ENCODE data around the gene ABLIM2.

DNA sequence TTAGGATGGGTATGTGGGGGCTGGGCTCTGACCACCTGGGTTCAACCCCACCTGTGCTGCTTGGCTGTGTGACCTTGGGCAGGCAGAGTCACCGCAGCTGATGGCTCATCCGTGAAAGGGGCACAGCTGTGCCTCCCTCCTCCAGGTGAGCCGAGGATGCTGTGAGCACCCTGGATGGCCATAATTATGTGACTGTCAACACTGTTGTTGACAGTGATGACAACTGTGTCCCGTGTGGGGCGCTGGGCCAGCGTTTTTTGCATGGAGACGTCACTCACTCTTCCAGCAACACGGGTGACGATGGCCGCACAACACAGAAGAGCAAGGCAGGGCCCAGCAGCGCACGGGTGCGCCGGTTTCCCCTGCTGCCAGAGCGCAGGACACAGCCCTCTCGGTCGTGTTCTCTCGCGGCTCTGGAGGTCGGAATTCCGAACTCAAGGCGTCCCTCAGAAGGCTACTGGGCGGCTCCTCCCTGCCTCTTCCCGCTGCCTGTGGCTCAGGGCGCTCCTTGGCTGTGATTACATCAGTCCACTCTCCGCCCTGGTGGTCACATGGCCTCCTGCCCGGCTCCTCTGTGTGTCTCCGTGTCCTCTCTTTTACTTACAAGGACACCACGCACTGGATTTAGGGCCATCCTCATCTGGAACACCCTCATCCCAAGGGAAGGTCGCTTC, 41.8 kb upstream of the ABLIM2 start:
- TF ChIP-seq KDM1A (IDR thresholded peaks at IDR 0.05; ENCODE audit: low read depth) = no peak
- no peak for TF ChIP-seq RNF2 (IDR thresholded peaks at IDR 0.05; ENCODE audit: borderline replicate concordance, low read depth)
- TF ChIP-seq, protein P1, sequence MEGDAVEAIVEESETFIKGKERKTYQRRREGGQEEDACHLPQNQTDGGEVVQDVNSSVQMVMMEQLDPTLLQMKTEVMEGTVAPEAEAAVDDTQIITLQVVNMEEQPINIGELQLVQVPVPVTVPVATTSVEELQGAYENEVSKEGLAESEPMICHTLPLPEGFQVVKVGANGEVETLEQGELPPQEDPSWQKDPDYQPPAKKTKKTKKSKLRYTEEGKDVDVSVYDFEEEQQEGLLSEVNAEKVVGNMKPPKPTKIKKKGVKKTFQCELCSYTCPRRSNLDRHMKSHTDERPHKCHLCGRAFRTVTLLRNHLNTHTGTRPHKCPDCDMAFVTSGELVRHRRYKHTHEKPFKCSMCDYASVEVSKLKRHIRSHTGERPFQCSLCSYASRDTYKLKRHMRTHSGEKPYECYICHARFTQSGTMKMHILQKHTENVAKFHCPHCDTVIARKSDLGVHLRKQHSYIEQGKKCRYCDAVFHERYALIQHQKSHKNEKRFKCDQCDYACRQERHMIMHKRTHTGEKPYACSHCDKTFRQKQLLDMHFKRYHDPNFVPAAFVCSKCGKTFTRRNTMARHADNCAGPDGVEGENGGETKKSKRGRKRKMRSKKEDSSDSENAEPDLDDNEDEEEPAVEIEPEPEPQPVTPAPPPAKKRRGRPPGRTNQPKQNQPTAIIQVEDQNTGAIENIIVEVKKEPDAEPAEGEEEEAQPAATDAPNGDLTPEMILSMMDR (IDR thresholded peaks at IDR 0.05) = no peak
- no peak for TF ChIP-seq CEBPB (IDR thresholded peaks at IDR 0.05)
- TF ChIP-seq POLR2A (IDR thresholded peaks at IDR 0.05; ENCODE audit: low read length) = no peak
- no peak for TF ChIP-seq EP300 (IDR thresholded peaks at IDR 0.05)
- TF ChIP-seq NR3C1 (IDR thresholded peaks at IDR 0.05) = no peak
